ENCODE results near the gene MMP27.

- TF ChIP-seq FOXK2 (IDR thresholded peaks at IDR 0.05) = no peak
- no peak for TF ChIP-seq ARNT (IDR thresholded peaks at IDR 0.05)
- no peak for TF ChIP-seq HDGF (IDR thresholded peaks at IDR 0.05; ENCODE audit: borderline replicate concordance)
- TF ChIP-seq NFRKB (IDR thresholded peaks at IDR 0.05) = no peak
- no peak for TF ChIP-seq BHLHE40 (IDR thresholded peaks at IDR 0.05; ENCODE audit: borderline replicate concordance)
- no peak for TF ChIP-seq ZNF384 (IDR thresholded peaks at IDR 0.05)
- no peak for TF ChIP-seq ELF4 (IDR thresholded peaks at IDR 0.05)
- no peak for TF ChIP-seq FOXA1 (IDR thresholded peaks at IDR 0.05)
- TF ChIP-seq L3MBTL2 (conservative IDR thresholded peaks at IDR 0.05) = peak; percentile 61; the same call in 1 of the 2 replicates
- TF ChIP-seq SUZ12 (IDR thresholded peaks at IDR 0.05) = no peak
Observed at GRCh38 chr11:102653744-102654291, 51.8 kb downstream of the MMP27 start.
